WTC11 (cell line): ENCODE measurements around the gene PCDHB12.
"Not testable (repeated sequence)": the region's sequence is repeated elsewhere in the genome, so short reads cannot be mapped to it uniquely, and the experiment has no call there.

Experiments
- ZNF396 ChIP-seq: fragments of 250-450 bp; sonication (Bioruptor Pico); IDR thresholded peaks from 2 replicates; pipeline ENCODE4 v1.8.0; 2021; ENCODE audit warnings: mild to moderate bottlenecking, moderate library complexity, borderline replicate concordance
- TF ChIP-seq, protein P1 (sequence below): fragments of 200-600 bp; IDR thresholded peaks from 2 replicates; pipeline ENCODE4 v1.8.0; 2022; ENCODE audit warnings: antibody characterized with exemption

DNA sequence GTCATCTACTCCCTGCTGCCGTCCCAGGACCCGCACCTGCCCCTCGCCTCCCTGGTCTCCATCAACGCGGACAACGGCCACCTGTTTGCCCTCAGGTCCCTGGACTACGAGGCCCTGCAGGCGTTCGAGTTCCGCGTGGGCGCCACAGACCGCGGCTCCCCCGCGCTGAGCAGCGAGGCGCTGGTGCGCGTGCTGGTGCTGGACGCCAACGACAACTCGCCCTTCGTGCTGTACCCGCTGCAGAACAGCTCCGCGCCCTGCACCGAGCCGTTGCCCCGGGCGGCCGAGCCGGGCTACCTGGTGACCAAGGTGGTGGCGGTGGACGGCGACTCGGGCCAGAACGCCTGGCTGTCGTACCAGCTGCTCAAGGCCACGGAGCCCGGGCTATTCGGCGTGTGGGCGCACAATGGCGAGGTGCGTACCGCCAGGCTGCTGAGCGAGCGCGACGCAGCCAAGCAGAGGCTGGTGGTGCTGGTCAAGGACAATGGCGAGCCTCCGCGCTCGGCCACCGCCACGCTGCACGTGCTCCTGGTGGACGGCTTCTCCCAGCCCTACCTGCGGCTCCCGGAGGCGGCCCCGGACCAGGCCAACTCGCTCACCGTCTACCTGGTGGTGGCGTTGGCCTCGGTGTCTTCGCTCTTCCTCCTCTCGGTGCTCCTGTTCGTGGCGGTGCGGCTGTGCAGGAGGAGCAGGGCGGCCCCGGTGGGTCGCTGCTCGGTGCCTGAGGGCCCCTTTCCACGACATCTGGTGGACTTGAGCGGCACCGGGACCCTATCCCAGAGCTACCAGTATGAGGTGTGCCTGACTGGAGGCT is 34.0 kb upstream of the PCDHB12 start:
- TF ChIP-seq, protein P1, sequence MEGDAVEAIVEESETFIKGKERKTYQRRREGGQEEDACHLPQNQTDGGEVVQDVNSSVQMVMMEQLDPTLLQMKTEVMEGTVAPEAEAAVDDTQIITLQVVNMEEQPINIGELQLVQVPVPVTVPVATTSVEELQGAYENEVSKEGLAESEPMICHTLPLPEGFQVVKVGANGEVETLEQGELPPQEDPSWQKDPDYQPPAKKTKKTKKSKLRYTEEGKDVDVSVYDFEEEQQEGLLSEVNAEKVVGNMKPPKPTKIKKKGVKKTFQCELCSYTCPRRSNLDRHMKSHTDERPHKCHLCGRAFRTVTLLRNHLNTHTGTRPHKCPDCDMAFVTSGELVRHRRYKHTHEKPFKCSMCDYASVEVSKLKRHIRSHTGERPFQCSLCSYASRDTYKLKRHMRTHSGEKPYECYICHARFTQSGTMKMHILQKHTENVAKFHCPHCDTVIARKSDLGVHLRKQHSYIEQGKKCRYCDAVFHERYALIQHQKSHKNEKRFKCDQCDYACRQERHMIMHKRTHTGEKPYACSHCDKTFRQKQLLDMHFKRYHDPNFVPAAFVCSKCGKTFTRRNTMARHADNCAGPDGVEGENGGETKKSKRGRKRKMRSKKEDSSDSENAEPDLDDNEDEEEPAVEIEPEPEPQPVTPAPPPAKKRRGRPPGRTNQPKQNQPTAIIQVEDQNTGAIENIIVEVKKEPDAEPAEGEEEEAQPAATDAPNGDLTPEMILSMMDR: not testable (repeated sequence)
- not testable (repeated sequence) for TF ChIP-seq ZNF396 (CRISPR knock-in tag)
